Fibroblast of pulmonary artery (primary cell): ENCODE data around the gene LAMA1.

ENCODE experiments used
- DNase-seq: peaks from one replicate; pipeline ENCODE4 v3.0.0-alpha.2; 2010; ENCODE audit warnings: low read depth
- H3K4me3 ChIP-seq: replicated peaks from 2 replicates; pipeline ENCODE4 v1.5.1; 2011; ENCODE audit warnings: low read depth, mild to moderate bottlenecking, control low read depth, low read length, moderate library complexity
- TF ChIP-seq, protein P1 (sequence below): IDR thresholded peaks from 2 replicates; pipeline ENCODE4 v1.5.1; 2011; ENCODE audit warnings: mild to moderate bottlenecking, control low read depth, low read length, inconsistent platforms; ENCODE audit errors: missing control alignments

The LAMA1 gene

DNA sequence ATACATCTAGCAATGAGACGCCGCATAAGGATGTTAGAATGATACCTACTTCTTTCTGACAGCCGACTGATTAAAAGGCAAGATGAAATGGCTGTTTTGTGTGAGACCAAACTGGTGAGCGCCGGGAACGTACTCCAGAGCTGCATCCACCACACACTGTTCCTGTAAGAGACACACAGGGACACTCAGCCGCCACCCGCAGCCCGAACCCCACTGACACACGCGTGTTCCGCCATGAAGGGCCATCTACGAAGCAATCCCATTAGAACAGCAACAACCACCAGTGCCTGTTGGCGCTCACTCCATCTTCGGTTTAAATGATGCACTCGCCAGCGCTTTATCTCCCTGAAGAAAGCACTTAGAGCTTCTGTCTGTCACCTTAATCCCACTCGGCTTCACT lies 162.3 kb downstream of the LAMA1 start:
- no peak for DNase-seq
- no peak overlapping the region for H3K4me3 ChIP-seq
- TF ChIP-seq, protein P1, sequence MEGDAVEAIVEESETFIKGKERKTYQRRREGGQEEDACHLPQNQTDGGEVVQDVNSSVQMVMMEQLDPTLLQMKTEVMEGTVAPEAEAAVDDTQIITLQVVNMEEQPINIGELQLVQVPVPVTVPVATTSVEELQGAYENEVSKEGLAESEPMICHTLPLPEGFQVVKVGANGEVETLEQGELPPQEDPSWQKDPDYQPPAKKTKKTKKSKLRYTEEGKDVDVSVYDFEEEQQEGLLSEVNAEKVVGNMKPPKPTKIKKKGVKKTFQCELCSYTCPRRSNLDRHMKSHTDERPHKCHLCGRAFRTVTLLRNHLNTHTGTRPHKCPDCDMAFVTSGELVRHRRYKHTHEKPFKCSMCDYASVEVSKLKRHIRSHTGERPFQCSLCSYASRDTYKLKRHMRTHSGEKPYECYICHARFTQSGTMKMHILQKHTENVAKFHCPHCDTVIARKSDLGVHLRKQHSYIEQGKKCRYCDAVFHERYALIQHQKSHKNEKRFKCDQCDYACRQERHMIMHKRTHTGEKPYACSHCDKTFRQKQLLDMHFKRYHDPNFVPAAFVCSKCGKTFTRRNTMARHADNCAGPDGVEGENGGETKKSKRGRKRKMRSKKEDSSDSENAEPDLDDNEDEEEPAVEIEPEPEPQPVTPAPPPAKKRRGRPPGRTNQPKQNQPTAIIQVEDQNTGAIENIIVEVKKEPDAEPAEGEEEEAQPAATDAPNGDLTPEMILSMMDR = no peak

DNA sequence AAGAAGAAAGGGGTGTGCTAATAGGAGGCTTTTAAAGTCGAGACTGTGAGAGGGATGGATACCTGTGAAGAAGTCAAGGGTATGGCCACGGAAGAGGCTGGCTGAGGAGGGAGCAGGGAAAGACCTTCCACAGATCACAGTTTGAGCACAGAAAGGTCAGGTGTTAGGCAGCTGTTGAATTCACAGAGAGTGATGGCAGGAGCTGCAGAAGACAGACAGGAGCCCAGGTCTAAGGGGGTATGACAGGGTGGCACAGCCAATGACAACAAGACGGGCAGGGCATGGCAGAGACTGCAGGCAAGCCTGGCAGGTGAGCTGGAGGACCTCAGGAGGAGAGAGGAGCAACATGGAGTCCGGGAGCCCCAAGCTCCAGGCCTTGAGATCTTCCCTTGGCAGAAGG lies 163.1 kb downstream of the LAMA1 start:
- H3K4me3 ChIP-seq = no peak overlapping the region
- DNase-seq = no peak
- TF ChIP-seq, protein P1 = no peak

DNA sequence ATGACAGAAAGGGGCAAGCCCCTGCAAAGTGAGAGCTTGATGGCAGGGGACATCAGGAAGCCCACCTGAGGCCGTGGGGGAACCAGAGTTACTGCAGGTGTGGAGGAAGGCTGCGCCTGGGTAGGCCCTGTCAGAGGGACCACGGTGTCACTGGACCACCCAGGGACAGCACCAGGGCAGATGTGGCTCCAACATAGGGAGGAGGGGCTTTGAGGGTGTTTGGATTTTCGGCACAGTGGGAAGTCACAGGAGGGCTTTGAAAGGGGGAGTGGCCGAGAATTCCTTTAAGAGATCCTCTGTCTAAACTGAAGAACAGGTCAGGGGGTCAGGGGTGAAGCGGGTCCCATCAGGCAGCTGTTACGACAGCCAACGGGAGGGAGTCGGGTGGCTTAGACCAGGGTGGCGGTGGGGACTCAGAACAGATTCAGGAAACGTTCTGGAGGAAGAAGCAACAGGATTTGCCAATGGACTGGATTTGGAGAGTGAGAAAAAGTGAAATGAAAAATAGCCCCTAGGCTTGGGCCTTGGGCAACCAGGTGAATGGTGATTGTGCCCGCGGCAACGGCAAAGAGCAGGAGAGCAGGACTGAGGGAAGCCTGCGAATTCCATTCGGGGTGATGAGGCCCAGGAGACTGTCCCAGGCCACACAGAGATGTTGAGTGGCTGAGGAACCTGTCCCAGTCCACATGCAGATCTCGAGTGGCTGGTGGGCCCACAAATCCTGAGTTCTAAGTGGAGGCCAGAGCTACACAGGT lies 166.1 kb downstream of the LAMA1 start:
- DNase-seq = no peak
- TF ChIP-seq, protein P1 = no peak
- no peak overlapping the region for H3K4me3 ChIP-seq

DNA sequence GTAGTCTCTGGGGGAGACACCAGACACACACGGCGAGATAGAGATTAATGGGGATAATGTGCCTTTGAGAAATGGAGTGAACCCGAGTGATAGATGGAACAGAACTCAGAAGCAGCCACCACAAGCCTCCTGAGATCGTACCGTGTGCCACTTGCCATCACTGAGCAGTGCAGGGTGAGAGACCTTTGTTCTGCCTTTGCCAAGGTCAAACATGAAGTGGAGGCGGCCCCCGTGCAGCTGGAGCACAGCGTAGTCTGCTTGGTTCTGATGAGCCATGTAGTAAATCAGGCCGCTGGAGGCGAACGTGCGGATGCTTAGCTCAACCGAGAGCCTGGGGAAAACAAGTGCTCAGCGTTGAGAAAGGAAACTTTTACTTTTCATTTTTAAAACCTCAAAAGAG lies 167.0 kb downstream of the LAMA1 start:
- no peak for DNase-seq
- TF ChIP-seq, protein P1 = no peak
- no peak overlapping the region for H3K4me3 ChIP-seq

DNA sequence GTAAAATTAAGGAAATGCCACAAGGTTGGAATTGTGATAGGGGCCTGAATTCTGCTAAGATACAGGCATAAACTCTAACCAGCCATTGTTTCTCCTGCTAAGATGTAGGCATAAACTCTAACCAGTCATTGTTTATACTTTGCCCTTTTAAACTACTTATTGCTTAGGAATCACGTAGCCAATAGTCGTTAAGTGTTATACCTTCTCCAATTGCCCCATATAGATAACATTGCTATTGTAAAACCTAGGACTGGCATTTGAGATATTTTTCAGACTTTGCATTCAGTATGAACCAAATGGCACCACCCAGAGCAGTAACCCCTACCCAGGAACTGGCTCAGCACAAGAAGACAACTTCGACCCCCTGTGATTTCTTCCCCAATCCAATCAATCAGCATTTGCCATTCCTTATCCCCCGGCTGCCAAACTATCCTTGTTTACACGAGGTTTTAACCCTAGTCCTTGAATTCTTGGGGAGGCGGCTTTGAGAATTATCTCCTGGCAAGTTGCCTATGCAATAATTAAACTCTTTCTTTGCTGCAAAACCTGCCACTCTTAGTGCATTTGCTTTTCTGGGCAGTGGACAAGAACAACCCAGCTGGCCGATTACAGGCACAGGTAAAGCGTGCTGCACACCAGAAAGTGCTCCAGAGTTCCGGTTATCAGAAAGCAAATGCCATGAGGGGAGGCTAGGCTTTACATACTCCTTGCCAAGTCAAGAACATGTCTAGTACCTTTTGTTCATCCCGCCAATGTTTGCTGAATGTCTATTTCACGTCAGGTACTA lies 167.6 kb downstream of the LAMA1 start:
- TF ChIP-seq, protein P1 = no peak
- no peak overlapping the region for H3K4me3 ChIP-seq
- no peak for DNase-seq

DNA sequence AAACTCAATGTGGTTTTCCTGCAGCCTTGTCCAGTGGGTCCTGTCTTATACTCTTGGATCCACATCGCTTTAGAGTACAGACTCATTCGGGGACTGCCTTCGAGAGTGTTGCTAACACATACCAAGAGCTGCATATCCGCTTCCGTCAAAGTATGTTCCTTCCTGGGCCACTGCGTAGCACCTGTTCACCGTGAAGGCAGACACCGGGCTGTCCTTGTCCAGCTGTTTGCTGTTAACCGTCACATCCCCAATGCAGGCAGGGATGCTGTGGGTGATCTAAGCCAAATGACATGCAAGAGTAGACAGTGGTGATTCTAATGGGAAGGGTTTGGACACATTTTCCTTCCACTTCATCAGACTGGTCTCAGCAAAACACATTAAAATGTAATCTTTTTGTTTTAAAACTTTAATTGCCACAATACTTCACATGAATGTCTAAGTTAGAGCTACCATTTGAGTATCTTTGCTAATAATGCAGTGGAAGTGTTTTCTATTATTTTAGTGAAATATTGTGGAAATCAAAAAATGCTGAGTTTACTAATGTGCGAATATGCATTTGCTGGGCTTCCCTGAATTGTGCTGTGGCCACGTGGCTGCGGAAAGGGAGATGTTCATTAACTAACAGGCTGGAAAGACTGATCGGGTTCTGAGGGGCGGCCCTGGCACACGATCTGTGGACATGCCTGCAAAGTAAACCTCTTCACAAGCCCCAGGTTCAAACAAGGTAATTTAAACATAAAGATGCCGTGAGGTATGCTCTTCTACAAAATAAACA lies 169.1 kb downstream of the LAMA1 start:
- TF ChIP-seq, protein P1 = no peak
- no peak for DNase-seq

More for the DNA sequence above, 169.1 kb downstream of the LAMA1 start:
- H3K4me3 ChIP-seq = no peak overlapping the region
